ENCODE data around the gene HMGCL.
"Not testable (repeated sequence)": the region's sequence is repeated elsewhere in the genome, so short reads cannot be mapped to it uniquely, and the experiment has no call there.

The HMGCL gene

DNA sequence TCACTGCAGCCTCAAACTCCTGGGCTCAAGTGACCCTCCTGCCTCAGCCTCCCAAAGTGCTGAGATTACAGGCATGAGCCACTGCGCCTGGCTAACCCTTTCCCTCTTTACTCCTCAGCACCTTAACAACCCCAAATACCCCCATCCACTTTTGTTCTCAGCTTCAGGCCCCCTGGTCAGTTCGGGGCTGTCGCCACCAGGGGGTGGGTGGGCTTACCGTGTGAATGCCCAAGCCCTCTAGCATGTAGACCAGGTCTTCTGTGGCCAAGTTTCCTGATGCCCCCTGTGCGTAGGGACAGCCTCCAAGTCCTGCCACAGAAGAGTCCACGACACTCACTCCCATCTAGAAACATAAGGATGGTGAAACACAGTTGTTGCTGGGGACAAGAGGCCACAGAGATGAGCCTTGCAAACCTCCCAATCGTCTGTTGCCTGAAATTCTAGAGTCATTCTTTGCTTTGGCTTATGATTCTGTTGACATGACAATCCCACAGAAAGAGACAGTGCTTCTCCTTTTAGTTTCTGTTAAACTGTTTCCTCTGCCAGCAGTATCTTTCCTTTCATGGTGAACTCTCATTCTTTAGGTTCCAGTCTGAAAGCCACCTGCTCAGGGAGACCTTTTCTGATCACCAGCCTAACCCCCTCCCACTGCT lies 20.9 kb downstream of the HMGCL start:
- H3K36me3 ChIP-seq (ENCODE audit: control insufficient read depth in 2 of 2, insufficient read depth in 1 of 2, low read length in 2 of 2): peaks cover 0 to 52% of the 10 kb centered on the region in 2 experiments; a peak in 1 of 3 replicates
- no peak overlapping the region for H3K27ac ChIP-seq (ENCODE audit: extremely low read depth, low read depth, low read length)
- POLR2A ChIA-PET: no interaction called here
- TF ChIP-seq, protein P1, sequence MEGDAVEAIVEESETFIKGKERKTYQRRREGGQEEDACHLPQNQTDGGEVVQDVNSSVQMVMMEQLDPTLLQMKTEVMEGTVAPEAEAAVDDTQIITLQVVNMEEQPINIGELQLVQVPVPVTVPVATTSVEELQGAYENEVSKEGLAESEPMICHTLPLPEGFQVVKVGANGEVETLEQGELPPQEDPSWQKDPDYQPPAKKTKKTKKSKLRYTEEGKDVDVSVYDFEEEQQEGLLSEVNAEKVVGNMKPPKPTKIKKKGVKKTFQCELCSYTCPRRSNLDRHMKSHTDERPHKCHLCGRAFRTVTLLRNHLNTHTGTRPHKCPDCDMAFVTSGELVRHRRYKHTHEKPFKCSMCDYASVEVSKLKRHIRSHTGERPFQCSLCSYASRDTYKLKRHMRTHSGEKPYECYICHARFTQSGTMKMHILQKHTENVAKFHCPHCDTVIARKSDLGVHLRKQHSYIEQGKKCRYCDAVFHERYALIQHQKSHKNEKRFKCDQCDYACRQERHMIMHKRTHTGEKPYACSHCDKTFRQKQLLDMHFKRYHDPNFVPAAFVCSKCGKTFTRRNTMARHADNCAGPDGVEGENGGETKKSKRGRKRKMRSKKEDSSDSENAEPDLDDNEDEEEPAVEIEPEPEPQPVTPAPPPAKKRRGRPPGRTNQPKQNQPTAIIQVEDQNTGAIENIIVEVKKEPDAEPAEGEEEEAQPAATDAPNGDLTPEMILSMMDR (tag by site-specific recombination; IDR thresholded peaks at IDR 0.05): peak; percentile 38; the same call in 1 of the 2 replicates
- no peak for TF ChIP-seq ZNF654 (tag by site-specific recombination; IDR thresholded peaks at IDR 0.05; ENCODE audit: low read depth)
- no peak overlapping the region for H3K4me3 ChIP-seq (ENCODE audit: low read depth, low read length)
- H3K9me3 ChIP-seq (ENCODE audit: control insufficient read depth, insufficient read depth, low read depth, low read length): no peaks in the 10 kb centered on the region
- H3K4me1 ChIP-seq (ENCODE audit: control insufficient read depth, insufficient read depth, low read length): peaks cover 3% of the 10 kb centered on the region; the same call in 1 of the 2 replicates
- CTCF ChIA-PET: interaction anchor here (3.9 kb wide), 1 partner anchor 113 kb away, joined by 16 read pairs; no protein-coding TSS in a partner anchor

- POLR2A ChIA-PET: no interaction called here
- H3K9me3 ChIP-seq (ENCODE audit: control insufficient read depth, insufficient read depth, low read depth, low read length): no peaks in the 10 kb centered on the region
- H3K4me1 ChIP-seq (ENCODE audit: control insufficient read depth, insufficient read depth, low read length): peaks cover 3% of the 10 kb centered on the region; the same call in 1 of the 2 replicates
- no peak for TF ChIP-seq ZNF555 (tag by site-specific recombination; conservative IDR thresholded peaks at IDR 0.05)
- no peak for TF ChIP-seq ZNF530 (tag by site-specific recombination; IDR thresholded peaks at IDR 0.05; ENCODE audit: low read depth)
- TF ChIP-seq ZNF658 (tag by site-specific recombination; IDR thresholded peaks at IDR 0.05): no peak
- no peak for TF ChIP-seq ZNF548 (tag by site-specific recombination; IDR thresholded peaks at IDR 0.05)
- TF ChIP-seq ZNF580 (tag by site-specific recombination; IDR thresholded peaks at IDR 0.05): no peak
- no peak for TF ChIP-seq KLF1 (tag by site-specific recombination; IDR thresholded peaks at IDR 0.05)
- no peak for TF ChIP-seq ZNF16 (tag by site-specific recombination; IDR thresholded peaks at IDR 0.05; ENCODE audit: low read depth)
- no peak for TF ChIP-seq ZNF335 (tag by site-specific recombination; conservative IDR thresholded peaks at IDR 0.05)
- no peak for TF ChIP-seq KLF10 (tag by site-specific recombination; IDR thresholded peaks at IDR 0.05)
- no peak for TF ChIP-seq ZNF747 (tag by site-specific recombination; IDR thresholded peaks at IDR 0.05)
- no peak for TF ChIP-seq ZBTB6 (tag by site-specific recombination; IDR thresholded peaks at IDR 0.05)
- TF ChIP-seq ZNF785 (tag by site-specific recombination; IDR thresholded peaks at IDR 0.05): no peak
- TF ChIP-seq ZNF114 (tag by site-specific recombination; IDR thresholded peaks at IDR 0.05): no peak
- no peak for TF ChIP-seq EGR2 (tag by site-specific recombination; IDR thresholded peaks at IDR 0.05; ENCODE audit: low read depth)
- TF ChIP-seq ZNF169 (tag by site-specific recombination; IDR thresholded peaks at IDR 0.05): no peak
- TF ChIP-seq, protein P2, sequence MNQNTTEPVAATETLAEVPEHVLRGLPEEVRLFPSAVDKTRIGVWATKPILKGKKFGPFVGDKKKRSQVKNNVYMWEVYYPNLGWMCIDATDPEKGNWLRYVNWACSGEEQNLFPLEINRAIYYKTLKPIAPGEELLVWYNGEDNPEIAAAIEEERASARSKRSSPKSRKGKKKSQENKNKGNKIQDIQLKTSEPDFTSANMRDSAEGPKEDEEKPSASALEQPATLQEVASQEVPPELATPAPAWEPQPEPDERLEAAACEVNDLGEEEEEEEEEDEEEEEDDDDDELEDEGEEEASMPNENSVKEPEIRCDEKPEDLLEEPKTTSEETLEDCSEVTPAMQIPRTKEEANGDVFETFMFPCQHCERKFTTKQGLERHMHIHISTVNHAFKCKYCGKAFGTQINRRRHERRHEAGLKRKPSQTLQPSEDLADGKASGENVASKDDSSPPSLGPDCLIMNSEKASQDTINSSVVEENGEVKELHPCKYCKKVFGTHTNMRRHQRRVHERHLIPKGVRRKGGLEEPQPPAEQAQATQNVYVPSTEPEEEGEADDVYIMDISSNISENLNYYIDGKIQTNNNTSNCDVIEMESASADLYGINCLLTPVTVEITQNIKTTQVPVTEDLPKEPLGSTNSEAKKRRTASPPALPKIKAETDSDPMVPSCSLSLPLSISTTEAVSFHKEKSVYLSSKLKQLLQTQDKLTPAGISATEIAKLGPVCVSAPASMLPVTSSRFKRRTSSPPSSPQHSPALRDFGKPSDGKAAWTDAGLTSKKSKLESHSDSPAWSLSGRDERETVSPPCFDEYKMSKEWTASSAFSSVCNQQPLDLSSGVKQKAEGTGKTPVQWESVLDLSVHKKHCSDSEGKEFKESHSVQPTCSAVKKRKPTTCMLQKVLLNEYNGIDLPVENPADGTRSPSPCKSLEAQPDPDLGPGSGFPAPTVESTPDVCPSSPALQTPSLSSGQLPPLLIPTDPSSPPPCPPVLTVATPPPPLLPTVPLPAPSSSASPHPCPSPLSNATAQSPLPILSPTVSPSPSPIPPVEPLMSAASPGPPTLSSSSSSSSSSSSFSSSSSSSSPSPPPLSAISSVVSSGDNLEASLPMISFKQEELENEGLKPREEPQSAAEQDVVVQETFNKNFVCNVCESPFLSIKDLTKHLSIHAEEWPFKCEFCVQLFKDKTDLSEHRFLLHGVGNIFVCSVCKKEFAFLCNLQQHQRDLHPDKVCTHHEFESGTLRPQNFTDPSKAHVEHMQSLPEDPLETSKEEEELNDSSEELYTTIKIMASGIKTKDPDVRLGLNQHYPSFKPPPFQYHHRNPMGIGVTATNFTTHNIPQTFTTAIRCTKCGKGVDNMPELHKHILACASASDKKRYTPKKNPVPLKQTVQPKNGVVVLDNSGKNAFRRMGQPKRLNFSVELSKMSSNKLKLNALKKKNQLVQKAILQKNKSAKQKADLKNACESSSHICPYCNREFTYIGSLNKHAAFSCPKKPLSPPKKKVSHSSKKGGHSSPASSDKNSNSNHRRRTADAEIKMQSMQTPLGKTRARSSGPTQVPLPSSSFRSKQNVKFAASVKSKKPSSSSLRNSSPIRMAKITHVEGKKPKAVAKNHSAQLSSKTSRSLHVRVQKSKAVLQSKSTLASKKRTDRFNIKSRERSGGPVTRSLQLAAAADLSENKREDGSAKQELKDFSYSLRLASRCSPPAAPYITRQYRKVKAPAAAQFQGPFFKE (tag by site-specific recombination; IDR thresholded peaks at IDR 0.05; ENCODE audit: borderline replicate concordance): no peak
- TF ChIP-seq KLF8 (tag by site-specific recombination; IDR thresholded peaks at IDR 0.05): no peak
- TF ChIP-seq ZNF366 (tag by site-specific recombination; conservative IDR thresholded peaks at IDR 0.05): no peak
- no peak for TF ChIP-seq MZF1 (tag by site-specific recombination; IDR thresholded peaks at IDR 0.05; ENCODE audit: borderline replicate concordance)
- no peak for TF ChIP-seq SP7 (tag by site-specific recombination; IDR thresholded peaks at IDR 0.05)
- CTCF ChIA-PET: interaction anchor here (0.7 kb wide), 1 partner anchor 588 kb away, joined by 3 read pairs; no protein-coding TSS in a partner anchor
- H3K27ac ChIP-seq (ENCODE audit: extremely low read depth, low read depth, low read length): no peak overlapping the region
- H3K36me3 ChIP-seq (ENCODE audit: control insufficient read depth in 2 of 2, insufficient read depth in 1 of 2, low read length in 2 of 2): peaks cover 0 to 58% of the 10 kb centered on the region in 2 experiments; a peak in 1 of 3 replicates
- H3K4me3 ChIP-seq (ENCODE audit: low read depth, low read length): no peak overlapping the region
Measured at GRCh38 chr1:23803674-23804073, 21.6 kb downstream of the HMGCL start.

GRCh38 chr1:23802809-23803342 lies 22.4 kb downstream of the HMGCL start:
- ChIA-PET POLR2A (interaction anchor here (4.6 to 5.5 kb wide), 2 partner anchors 12 to 24 kb away, joined by 42 to 47 read pairs; partner anchors contain the start of genes LYPLA2 and PITHD1), CTCF (interaction anchor here (0.6 to 5.6 kb wide), 9 partner anchors 8 to 589 kb away, joined by 3 to 52 read pairs (median 4); no protein-coding TSS in a partner anchor)
- H3K27ac ChIP-seq (ENCODE audit: extremely low read depth, low read depth, low read length); H3K4me3 ChIP-seq (ENCODE audit: low read depth, low read length); H3K9me3 ChIP-seq (ENCODE audit: control insufficient read depth, insufficient read depth, low read depth, low read length); H3K4me1 ChIP-seq (ENCODE audit: control insufficient read depth, insufficient read depth, low read length): not testable (repeated sequence)
- peaks cover 0 to 60% of the 10 kb centered on the region in 2 experiments; a peak in 2 of 3 replicates for H3K36me3 ChIP-seq (ENCODE audit: control insufficient read depth in 2 of 2, insufficient read depth in 1 of 2, low read length in 2 of 2)

Data from HEK293 (cell line).